ENCODE results near the gene KCNK13. TPM values are rescaled to one million over a fixed set of nuclear protein-coding genes. Genes with fewer than 3 reads are reported as not detected.
"Not testable (repeated sequence)": the region's sequence is repeated elsewhere in the genome, so short reads cannot be mapped to it uniquely, and the experiment has no call there.

Gene KCNK13
- total and polyA plus RNA-seq, 9 donors: 0.21 to 0.70 (median 0.33) TPM

DNA sequence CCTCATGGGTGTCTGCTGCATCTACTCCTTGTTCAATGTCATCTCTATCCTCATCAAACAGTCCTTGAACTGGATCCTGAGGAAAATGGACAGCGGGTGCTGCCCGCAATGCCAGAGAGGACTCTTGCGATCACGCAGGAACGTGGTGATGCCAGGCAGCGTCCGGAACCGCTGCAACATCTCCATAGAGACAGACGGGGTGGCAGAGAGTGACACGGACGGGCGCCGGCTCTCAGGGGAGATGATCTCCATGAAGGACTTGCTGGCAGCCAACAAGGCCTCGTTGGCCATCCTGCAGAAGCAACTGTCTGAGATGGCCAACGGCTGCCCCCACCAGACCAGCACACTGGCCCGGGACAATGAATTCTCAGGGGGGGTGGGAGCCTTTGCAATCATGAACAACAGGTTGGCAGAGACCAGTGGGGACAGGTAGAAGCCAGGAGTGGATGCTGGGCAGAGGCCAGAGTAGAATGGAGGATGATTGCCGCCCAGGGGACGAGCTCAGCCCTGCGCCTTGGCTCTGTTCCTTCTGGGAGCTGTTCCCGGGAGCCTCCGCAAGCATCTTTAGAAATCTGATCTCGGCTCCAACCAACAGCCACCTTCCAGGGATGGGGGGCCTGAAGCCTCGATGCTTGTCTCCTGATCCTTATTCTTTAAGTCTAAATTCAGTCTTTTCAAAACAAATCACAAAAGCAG is 122.9 kb downstream of the KCNK13 start:
- Histone ChIP-seq H3K27ac (ENCODE audit: low read length) (no peak overlapping the region), H3K9me3 (replicated peaks; ENCODE audit: control insufficient read depth, low read depth, low read length) (no peaks in the 10 kb centered on the region), H3K36me3 (ENCODE audit: control insufficient read depth, insufficient read depth, low read length) (no peaks in the 10 kb centered on the region), H3K27me3 (ENCODE audit: control insufficient read depth, insufficient read depth, low read length) (no peaks in the 10 kb centered on the region), H3K4me3 (ENCODE audit: low read length) (no peak overlapping the region), H3K4me1 (ENCODE audit: control insufficient read depth, insufficient read depth, low read length) (no peaks in the 10 kb centered on the region)
- DNase-seq: no peak
- 88% methylated on average over 19 of the region's 23 CpGs for WGBS (ENCODE audit: insufficient coverage)

DNA sequence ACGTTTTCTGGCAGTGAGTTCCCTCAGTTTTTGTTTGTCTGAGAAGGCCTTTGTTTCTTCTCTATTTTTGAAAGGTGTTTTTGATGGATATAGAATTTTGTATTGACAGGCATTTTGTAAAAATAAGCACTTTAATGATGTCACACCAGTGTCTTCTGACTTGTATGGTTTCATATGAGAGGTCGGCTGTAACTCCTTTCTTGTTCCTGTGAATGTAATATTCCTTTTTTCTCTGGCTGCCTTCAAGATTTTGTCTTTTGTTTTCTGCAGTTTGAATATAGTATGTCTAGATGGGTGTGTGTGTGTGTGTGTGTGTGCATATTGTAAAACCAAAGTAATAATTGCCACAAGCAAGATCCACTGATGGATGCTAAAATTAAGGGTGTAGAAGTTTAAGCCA is 126.8 kb downstream of the KCNK13 start:
- Histone ChIP-seq H3K9me3 (replicated peaks; ENCODE audit: control insufficient read depth, low read depth, low read length) (no peaks in the 10 kb centered on the region), H3K27ac (ENCODE audit: low read length) (no peak overlapping the region), H3K36me3 (ENCODE audit: control insufficient read depth, insufficient read depth, low read length) (no peaks in the 10 kb centered on the region), H3K27me3 (ENCODE audit: control insufficient read depth, insufficient read depth, low read length) (no peaks in the 10 kb centered on the region), H3K4me3 (ENCODE audit: low read length) (no peak overlapping the region), H3K4me1 (ENCODE audit: control insufficient read depth, insufficient read depth, low read length) (no peaks in the 10 kb centered on the region)
- no peak for DNase-seq
- no CpG with 5 or more reads among the region's 2 CpGs for WGBS (ENCODE audit: insufficient coverage)

DNA sequence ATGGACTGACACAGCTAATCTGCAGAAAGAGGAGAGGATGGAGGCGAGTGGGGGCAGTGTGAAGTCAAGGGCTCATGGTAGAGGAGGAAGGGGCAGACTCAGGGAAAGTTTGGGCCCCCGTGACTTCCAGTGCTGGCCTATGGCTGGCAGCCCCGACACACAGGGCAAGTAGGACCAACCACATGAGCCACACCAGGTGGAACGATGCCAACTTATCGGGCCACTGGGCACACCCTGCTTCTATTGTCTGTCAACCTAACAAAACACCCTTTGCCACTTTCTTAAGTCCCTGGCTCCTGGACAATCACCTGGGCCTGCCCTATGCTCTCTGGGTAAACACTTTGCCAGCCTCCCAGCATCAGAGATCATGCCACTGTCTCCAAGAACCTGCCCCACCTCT is 129.4 kb downstream of the KCNK13 start:
- no peak for DNase-seq
- Histone ChIP-seq H3K27me3 (ENCODE audit: control insufficient read depth, insufficient read depth, low read length) (no peaks in the 10 kb centered on the region), H3K36me3 (ENCODE audit: control insufficient read depth, insufficient read depth, low read length) (no peaks in the 10 kb centered on the region), H3K9me3 (replicated peaks; ENCODE audit: control insufficient read depth, low read depth, low read length) (no peaks in the 10 kb centered on the region), H3K27ac (ENCODE audit: low read length) (no peak overlapping the region), H3K4me1 (ENCODE audit: control insufficient read depth, insufficient read depth, low read length) (no peaks in the 10 kb centered on the region), H3K4me3 (ENCODE audit: low read length) (no peak overlapping the region)
- 83% methylated on average over 5 of the region's 5 CpGs for WGBS (ENCODE audit: insufficient coverage)

DNA sequence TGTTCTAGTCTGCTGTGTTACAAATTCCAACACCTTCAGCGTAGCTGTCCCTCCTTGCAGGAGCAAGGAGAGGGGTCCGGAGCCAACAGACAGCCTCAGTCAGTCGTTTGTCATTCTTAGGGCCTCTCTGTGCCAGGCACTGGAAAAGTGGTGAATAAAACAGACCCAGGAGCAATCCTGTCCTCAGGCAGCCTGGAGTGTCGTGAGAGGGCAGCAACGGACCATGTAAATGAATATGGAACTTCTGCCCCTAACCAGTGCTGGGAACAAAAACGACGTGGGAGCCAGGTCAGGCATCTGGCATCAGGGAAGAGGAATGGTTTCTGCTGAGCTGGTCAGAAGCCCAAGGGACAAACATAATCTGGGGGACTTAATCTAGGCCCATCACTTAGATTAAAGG is 129.8 kb downstream of the KCNK13 start:
- no peak overlapping the region for H3K4me3 ChIP-seq (ENCODE audit: low read length)
- no peaks in the 10 kb centered on the region for H3K9me3 ChIP-seq (replicated peaks; ENCODE audit: control insufficient read depth, low read depth, low read length)
- no peaks in the 10 kb centered on the region for H3K36me3 ChIP-seq (ENCODE audit: control insufficient read depth, insufficient read depth, low read length)
- no peak for DNase-seq
- H3K27me3 ChIP-seq (ENCODE audit: control insufficient read depth, insufficient read depth, low read length): no peaks in the 10 kb centered on the region
- 70% methylated on average over 4 of the region's 7 CpGs for WGBS (ENCODE audit: insufficient coverage)
- no peaks in the 10 kb centered on the region for H3K4me1 ChIP-seq (ENCODE audit: control insufficient read depth, insufficient read depth, low read length)
- no peak overlapping the region for H3K27ac ChIP-seq (ENCODE audit: low read length)

DNA sequence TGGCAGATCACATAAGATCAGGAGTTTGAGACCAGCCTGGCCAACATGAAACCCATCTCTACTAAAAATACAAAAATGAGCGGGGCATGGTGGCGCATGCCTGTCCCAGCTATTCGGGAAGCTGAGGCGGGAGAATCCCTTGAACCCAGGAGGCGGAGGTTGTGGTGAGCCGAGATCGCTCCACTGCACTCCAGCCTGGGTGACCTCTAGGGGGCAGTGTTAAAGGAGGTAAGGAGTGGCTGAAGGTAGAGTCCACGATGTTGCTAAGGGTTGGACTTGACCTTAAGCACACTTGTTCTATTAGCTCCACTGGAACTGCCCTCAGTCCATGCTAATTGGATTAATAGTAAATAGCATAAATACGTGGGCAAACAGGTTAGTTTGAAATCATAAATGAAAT is 132.1 kb downstream of the KCNK13 start:
- 64% methylated on average over 7 of the region's 9 CpGs for WGBS (ENCODE audit: insufficient coverage)
- no peak for DNase-seq

DNA sequence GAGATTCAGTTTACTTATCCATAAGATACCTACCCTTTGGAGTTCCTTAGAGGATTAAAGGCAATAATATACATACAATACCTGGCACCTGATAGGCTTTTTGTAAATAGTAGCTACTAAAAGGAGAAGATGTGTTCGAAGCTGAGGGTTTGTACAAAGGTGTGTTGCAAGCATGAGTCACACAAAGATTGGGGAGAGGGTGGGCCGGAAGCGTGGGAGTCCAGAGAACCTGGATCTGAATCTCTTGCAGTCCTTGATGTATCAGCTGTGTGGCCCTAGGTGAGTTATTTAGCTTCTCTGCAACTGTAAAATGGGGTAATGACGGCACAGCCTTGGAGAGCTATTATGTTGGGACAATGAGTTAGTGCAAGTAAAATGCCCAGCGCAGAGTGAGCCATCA is 132.9 kb downstream of the KCNK13 start:
- Histone ChIP-seq H3K36me3 (ENCODE audit: control insufficient read depth, insufficient read depth, low read length) (no peaks in the 10 kb centered on the region), H3K27ac (ENCODE audit: low read length) (no peak overlapping the region), H3K4me3 (ENCODE audit: low read length) (no peak overlapping the region), H3K9me3 (replicated peaks; ENCODE audit: control insufficient read depth, low read depth, low read length) (no peaks in the 10 kb centered on the region), H3K4me1 (ENCODE audit: control insufficient read depth, insufficient read depth, low read length) (no peaks in the 10 kb centered on the region), H3K27me3 (ENCODE audit: control insufficient read depth, insufficient read depth, low read length) (no peaks in the 10 kb centered on the region)
- 95% methylated on average over 3 of the region's 5 CpGs for WGBS (ENCODE audit: insufficient coverage)
- no peak for DNase-seq

More for the DNA sequence above, 132.1 kb downstream of the KCNK13 start:
- Histone ChIP-seq H3K4me1 (ENCODE audit: control insufficient read depth, insufficient read depth, low read length) (no peaks in the 10 kb centered on the region), H3K9me3 (replicated peaks; ENCODE audit: control insufficient read depth, low read depth, low read length) (no peaks in the 10 kb centered on the region), H3K4me3 (ENCODE audit: low read length) (no peak overlapping the region), H3K27me3 (ENCODE audit: control insufficient read depth, insufficient read depth, low read length) (no peaks in the 10 kb centered on the region), H3K27ac (ENCODE audit: low read length) (no peak overlapping the region), H3K36me3 (ENCODE audit: control insufficient read depth, insufficient read depth, low read length) (no peaks in the 10 kb centered on the region)

DNA sequence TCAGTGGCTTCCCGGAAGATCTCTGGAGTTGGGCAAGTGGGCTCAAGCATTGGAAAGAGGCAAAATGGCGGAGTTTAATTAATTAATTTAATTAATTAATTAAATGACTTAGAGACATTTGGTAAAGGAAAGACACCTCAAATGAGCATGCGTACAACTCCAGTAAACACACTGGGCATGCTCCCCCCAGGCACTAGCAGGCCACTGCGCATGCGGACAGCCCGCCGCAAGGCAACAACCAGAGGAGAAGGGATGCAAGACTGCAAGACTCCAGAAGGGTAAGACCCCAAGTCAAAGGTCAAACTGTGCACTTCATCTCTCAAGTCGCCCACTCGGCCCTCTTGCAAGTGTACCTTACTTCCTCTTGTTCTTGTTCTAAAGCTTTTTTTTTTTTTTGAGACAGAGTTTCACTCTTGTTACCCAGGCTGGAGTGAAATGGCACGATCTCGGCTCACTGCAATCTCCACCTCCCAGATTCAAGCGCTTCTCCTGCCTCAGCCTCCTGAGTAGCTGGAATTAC is 136.8 kb downstream of the KCNK13 start:
- Histone ChIP-seq H3K4me3 (ENCODE audit: low read length) (no peak overlapping the region), H3K9me3 (replicated peaks; ENCODE audit: control insufficient read depth, low read depth, low read length) (no peaks in the 10 kb centered on the region), H3K36me3 (ENCODE audit: control insufficient read depth, insufficient read depth, low read length) (no peaks in the 10 kb centered on the region), H3K4me1 (ENCODE audit: control insufficient read depth, insufficient read depth, low read length) (no peaks in the 10 kb centered on the region), H3K27me3 (ENCODE audit: control insufficient read depth, insufficient read depth, low read length) (peaks cover 2% of the 10 kb centered on the region), H3K27ac (ENCODE audit: low read length) (no peak overlapping the region)
- no peak for DNase-seq
- WGBS (ENCODE audit: insufficient coverage): 68% methylated on average over 6 of the region's 12 CpGs

DNA sequence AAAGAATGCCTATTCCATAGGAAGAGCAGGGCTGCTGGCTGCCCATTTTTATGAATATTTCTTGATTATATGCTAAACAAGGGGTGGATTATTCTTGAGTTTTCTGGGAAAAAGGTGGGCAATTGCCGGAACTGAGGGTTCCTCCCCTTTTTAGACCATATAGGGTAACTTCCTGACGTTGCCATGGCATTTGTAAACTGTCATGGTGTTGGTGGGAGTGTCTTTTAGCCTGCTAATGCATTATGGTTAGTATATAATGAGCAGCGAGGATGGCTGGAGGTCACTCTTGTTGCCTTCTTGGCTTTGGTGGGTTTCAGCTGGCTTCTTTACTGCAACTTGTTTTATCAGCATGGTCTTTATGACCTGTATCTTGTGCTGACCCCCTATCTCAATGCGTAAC is 138.8 kb downstream of the KCNK13 start:
- H3K9me3 ChIP-seq (replicated peaks; ENCODE audit: control insufficient read depth, low read depth, low read length); H3K4me3 ChIP-seq (ENCODE audit: low read length); DNase-seq; H3K36me3 ChIP-seq (ENCODE audit: control insufficient read depth, insufficient read depth, low read length); H3K4me1 ChIP-seq (ENCODE audit: control insufficient read depth, insufficient read depth, low read length); H3K27me3 ChIP-seq (ENCODE audit: control insufficient read depth, insufficient read depth, low read length); H3K27ac ChIP-seq (ENCODE audit: low read length): not testable (repeated sequence)
- WGBS (ENCODE audit: insufficient coverage): 100% methylated on average over 1 of the region's 4 CpGs

DNA sequence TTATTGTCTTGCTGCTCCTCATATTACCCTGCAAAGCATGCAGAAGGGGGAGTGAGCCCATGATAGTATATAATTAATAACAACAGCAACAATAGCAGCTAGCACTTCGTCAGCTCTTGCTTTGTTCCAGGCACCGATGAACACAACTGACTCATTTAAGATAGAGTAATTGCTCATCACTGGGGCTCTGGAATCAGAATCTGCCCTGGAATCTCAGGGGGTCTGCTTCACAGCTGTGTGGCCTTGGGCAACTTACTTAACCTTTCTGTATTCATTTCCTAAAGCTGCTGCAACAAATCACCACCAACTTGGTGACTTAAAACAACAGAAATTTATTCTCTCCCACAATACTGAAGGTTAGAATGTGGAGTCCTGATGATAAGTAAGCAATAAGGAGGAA is 139.6 kb downstream of the KCNK13 start:
- Histone ChIP-seq H3K9me3 (replicated peaks; ENCODE audit: control insufficient read depth, low read depth, low read length) (no peaks in the 10 kb centered on the region), H3K4me1 (ENCODE audit: control insufficient read depth, insufficient read depth, low read length) (no peaks in the 10 kb centered on the region), H3K27me3 (ENCODE audit: control insufficient read depth, insufficient read depth, low read length) (peaks cover 2% of the 10 kb centered on the region), H3K4me3 (ENCODE audit: low read length) (no peak overlapping the region), H3K27ac (ENCODE audit: low read length) (no peak overlapping the region), H3K36me3 (ENCODE audit: control insufficient read depth, insufficient read depth, low read length) (no peaks in the 10 kb centered on the region)
- WGBS (ENCODE audit: insufficient coverage): no CpG with 5 or more reads among the region's 2 CpGs
- no peak for DNase-seq

DNA sequence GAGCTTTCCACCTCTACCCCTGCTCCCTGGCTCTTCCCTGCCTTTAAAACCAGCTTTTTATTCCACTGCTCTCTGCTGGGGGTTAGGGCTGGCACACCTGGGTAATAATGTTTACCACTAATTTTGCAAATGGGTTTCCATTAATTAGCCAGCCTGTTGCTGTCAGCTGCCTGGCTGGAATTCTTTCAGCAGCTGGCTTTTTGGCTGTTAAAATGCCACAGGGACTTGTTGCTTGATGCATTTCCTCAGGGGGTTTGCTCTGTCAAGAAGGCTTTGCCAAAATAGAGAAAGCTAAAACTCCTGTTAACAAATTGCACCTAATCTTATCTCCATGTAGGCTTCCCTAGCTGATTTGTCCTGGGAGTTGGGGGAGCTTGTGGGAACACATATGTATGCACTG is 142.7 kb downstream of the KCNK13 start:
- H3K4me3 ChIP-seq (ENCODE audit: low read length): no peak overlapping the region
- H3K27ac ChIP-seq (ENCODE audit: low read length): no peak overlapping the region
- no peak for DNase-seq
- peaks cover 2% of the 10 kb centered on the region for H3K27me3 ChIP-seq (ENCODE audit: control insufficient read depth, insufficient read depth, low read length)
- no peaks in the 10 kb centered on the region for H3K9me3 ChIP-seq (replicated peaks; ENCODE audit: control insufficient read depth, low read depth, low read length)
- no peaks in the 10 kb centered on the region for H3K4me1 ChIP-seq (ENCODE audit: control insufficient read depth, insufficient read depth, low read length)
- no peaks in the 10 kb centered on the region for H3K36me3 ChIP-seq (ENCODE audit: control insufficient read depth, insufficient read depth, low read length)
